Panc1 (cell line): Measurements from ENCODE around the gene AMZ1. TPM values are rescaled to one million over a fixed set of nuclear protein-coding genes. Genes with fewer than 3 reads are reported as not detected.

Source experiments
- ATAC-seq: fragments of 200-7000 bp; cut with Tn5 transposase; 2 replicates; pipeline ENCODE4 v1.9.1; 2020; ENCODE audit warnings: mild to moderate bottlenecking, moderate library complexity
- BruUV-seq: library from RNA; stranded (reverse); fragments of 400-500 nt; replicated peaks from 2 replicates; lab custom pipeline; 2021; lab: Mats Ljungman, UMichigan
- CTCF ChIA-PET: fragments of 300-600 bp; sonication (Branson Sonifier 250); formaldehyde crosslinking; loops from one replicate; lab custom pipeline; 2022; ENCODE audit warnings: antibody characterized with exemption; lab: Charles Lee
- POLR2A ChIA-PET: fragments of 300-600 bp; sonication (Branson Sonifier 250); formaldehyde crosslinking; loops from one replicate; lab custom pipeline; 2022; ENCODE audit warnings: antibody characterized with exemption; lab: Charles Lee
- DNase-seq: peaks from one replicate; pipeline ENCODE4 v3.0.0-alpha.2; 2010; ENCODE audit warnings: low read depth, low spot score
- H3K27ac ChIP-seq: 2 replicates; pipeline ENCODE4 v1.5.1; 2011; ENCODE audit warnings: mild to moderate bottlenecking, low read length, inconsistent platforms
- H3K27me3 ChIP-seq: fragments of 200-500 bp; sonication (Bioruptor generic); 2 replicates; pipeline ENCODE4 v1.6.0; 2014; ENCODE audit warnings: low read length, inconsistent platforms; ENCODE audit not compliant: control insufficient read depth, insufficient read depth
- H3K36me3 ChIP-seq: fragments of 200-500 bp; sonication (Bioruptor generic); 2 replicates; pipeline ENCODE4 v1.5.1; 2014; ENCODE audit warnings: inconsistent platforms, mild to moderate bottlenecking, low read length, moderate library complexity; ENCODE audit not compliant: control insufficient read depth, insufficient read depth
- H3K4me1 ChIP-seq: 2 replicates; pipeline ENCODE4 v1.5.1; 2011; ENCODE audit warnings: inconsistent platforms, mild to moderate bottlenecking, low read length, moderate library complexity; ENCODE audit not compliant: control insufficient read depth, insufficient read depth
- H3K4me3 ChIP-seq, 2 experiments: 2 replicates each; pipeline ENCODE4 v1.5.1; 2011 to 2012; ENCODE audit warnings: low read depth in 2 of 2, low read length in 2 of 2, mild to moderate bottlenecking in 2 of 2, inconsistent platforms in 1 of 2, moderate library complexity in 1 of 2
- H3K9me3 ChIP-seq: fragments of 200-500 bp; sonication (Bioruptor generic); 2 replicates; pipeline ENCODE4 v1.5.1; 2014; ENCODE audit warnings: low read depth, mild to moderate bottlenecking, inconsistent platforms, low read length, moderate library complexity; ENCODE audit not compliant: control insufficient read depth, insufficient read depth
- POLR2AphosphoS5 ChIP-seq: IDR thresholded peaks from 2 replicates; pipeline ENCODE4 v1.6.1; 2012; ENCODE audit warnings: mild to moderate bottlenecking, low read depth, low read length, moderate library complexity
- TCF7L2 ChIP-seq: IDR thresholded peaks from 2 replicates; pipeline ENCODE4 v1.6.1; 2011; ENCODE audit warnings: mild to moderate bottlenecking, low read depth, low read length, inconsistent platforms
- in situ Hi-C: cut with HindIII; loops from 2 replicates; pipeline ENCODE4 v1.10.0; 2016; ENCODE audit warnings: low sequenced_read_pairs, low pct_unique_long_range_greater_than_20kb
- intact Hi-C: fragments of 100-400 bp; cut with micrococcal nuclease; formaldehyde crosslinking; loops from one replicate; pipeline ENCODE4 v1.10.0; 2022; ENCODE audit not compliant: unreplicated experiment
- total RNA-seq: library from RNA; stranded (reverse); gene quantifications from one replicate; pipeline ENCODE4 v1.2.1, GENCODE V29; 2021; ENCODE audit not compliant: unreplicated experiment
- TF ChIP-seq, protein P1 (sequence below): fragments of 450-650 bp; IDR thresholded peaks from 2 replicates; pipeline ENCODE4 v1.5.1; 2017; ENCODE audit warnings: mild to moderate bottlenecking
- TF ChIP-seq, protein P2 (sequence below), 2 experiments: IDR thresholded peaks; 2 replicates each; pipeline ENCODE4 v1.6.1; 2011 to 2012; ENCODE audit warnings: low read depth in 2 of 2, control low read depth in 1 of 2, low read length in 1 of 2, mild to moderate bottlenecking in 1 of 2, moderate library complexity in 1 of 2; ENCODE audit not compliant: insufficient read depth in 1 of 2

AMZ1 gene
- total RNA-seq, 1 experiment from 2014 or later: 0.57 TPM

DNA sequence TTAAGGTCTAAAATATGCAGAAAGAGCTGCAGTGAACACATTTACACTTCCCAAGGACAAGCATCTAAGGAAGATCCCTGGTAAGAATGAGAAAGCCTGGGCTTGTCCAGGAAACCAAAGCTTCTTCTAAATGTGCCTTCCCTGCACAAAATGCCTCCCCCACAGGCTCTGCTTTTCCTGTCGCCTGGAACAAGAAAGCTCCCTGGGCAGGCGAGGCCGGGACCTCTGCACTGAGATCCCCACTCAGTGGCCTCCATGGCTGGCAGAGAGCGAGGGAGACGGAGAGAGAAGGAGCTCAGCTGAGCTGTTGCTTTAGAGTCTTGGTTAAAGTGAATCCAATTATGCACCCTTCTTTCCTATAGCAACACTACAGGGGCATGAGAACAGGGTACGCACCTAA, 75.6 kb downstream of the AMZ1 start:
- Histone ChIP-seq H3K36me3 (no peaks in the 10 kb centered on the region), H3K27me3 (no peaks in the 10 kb centered on the region), H3K4me1 (peaks cover 52% of the 10 kb centered on the region), H3K27ac (peak overlapping the region; percentile 98), H3K9me3 (no peaks in the 10 kb centered on the region), H3K4me3 (no peak overlapping the region)
- TF ChIP-seq, protein P1, sequence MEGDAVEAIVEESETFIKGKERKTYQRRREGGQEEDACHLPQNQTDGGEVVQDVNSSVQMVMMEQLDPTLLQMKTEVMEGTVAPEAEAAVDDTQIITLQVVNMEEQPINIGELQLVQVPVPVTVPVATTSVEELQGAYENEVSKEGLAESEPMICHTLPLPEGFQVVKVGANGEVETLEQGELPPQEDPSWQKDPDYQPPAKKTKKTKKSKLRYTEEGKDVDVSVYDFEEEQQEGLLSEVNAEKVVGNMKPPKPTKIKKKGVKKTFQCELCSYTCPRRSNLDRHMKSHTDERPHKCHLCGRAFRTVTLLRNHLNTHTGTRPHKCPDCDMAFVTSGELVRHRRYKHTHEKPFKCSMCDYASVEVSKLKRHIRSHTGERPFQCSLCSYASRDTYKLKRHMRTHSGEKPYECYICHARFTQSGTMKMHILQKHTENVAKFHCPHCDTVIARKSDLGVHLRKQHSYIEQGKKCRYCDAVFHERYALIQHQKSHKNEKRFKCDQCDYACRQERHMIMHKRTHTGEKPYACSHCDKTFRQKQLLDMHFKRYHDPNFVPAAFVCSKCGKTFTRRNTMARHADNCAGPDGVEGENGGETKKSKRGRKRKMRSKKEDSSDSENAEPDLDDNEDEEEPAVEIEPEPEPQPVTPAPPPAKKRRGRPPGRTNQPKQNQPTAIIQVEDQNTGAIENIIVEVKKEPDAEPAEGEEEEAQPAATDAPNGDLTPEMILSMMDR: no peak
- in situ Hi-C loops: no loop called here
- POLR2A ChIA-PET: interaction anchor here (0.8 to 1.4 kb wide), 2 partner anchors 13 to 38 kb away, joined by 5 to 8 read pairs; no protein-coding TSS in a partner anchor
- DNase-seq: no peak
- BruUV-seq: no TSS peak
- ATAC-seq: no peak
- CTCF ChIA-PET: interaction anchor here (0.6 to 0.9 kb wide), 2 partner anchors 39 to 227 kb away, joined by 3 to 4 read pairs; no protein-coding TSS in a partner anchor
- intact Hi-C loops: no loop called here

DNA sequence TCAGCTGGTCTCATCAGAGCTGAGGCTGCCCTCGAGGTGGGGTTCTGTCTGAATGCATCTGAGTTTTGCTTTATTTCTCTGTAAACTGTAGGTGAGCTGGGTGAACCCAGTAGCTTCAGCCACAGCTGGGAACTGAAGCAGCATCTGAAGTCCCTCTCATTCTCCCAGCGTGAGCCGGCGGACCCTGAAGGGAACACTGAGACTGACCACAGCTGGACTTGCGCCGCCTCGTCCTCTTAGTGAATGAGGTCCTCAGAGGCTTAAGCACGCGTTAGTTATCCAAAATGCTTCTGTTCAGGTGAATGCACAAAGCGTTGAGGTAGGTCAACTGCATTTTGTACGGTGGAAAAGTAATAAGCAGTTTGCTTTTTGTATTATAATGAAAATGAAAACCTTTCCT, 76.6 kb downstream of the AMZ1 start:
- no peaks in the 10 kb centered on the region for H3K9me3 ChIP-seq
- peaks cover 42% of the 10 kb centered on the region for H3K4me1 ChIP-seq
- TF ChIP-seq, protein P2, sequence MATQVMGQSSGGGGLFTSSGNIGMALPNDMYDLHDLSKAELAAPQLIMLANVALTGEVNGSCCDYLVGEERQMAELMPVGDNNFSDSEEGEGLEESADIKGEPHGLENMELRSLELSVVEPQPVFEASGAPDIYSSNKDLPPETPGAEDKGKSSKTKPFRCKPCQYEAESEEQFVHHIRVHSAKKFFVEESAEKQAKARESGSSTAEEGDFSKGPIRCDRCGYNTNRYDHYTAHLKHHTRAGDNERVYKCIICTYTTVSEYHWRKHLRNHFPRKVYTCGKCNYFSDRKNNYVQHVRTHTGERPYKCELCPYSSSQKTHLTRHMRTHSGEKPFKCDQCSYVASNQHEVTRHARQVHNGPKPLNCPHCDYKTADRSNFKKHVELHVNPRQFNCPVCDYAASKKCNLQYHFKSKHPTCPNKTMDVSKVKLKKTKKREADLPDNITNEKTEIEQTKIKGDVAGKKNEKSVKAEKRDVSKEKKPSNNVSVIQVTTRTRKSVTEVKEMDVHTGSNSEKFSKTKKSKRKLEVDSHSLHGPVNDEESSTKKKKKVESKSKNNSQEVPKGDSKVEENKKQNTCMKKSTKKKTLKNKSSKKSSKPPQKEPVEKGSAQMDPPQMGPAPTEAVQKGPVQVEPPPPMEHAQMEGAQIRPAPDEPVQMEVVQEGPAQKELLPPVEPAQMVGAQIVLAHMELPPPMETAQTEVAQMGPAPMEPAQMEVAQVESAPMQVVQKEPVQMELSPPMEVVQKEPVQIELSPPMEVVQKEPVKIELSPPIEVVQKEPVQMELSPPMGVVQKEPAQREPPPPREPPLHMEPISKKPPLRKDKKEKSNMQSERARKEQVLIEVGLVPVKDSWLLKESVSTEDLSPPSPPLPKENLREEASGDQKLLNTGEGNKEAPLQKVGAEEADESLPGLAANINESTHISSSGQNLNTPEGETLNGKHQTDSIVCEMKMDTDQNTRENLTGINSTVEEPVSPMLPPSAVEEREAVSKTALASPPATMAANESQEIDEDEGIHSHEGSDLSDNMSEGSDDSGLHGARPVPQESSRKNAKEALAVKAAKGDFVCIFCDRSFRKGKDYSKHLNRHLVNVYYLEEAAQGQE (IDR thresholded peaks at IDR 0.05; ENCODE audit: insufficient read depth in 1 of 2, low read depth in 2 of 2, low read length in 1 of 2): no peak
- no peak for TF ChIP-seq TCF7L2
- TF ChIP-seq POLR2AphosphoS5: no peak
- intact Hi-C loops: no loop called here
- ChIA-PET CTCF (no interaction called here), POLR2A (no interaction called here)
- H3K4me3 ChIP-seq: no peak overlapping the region
- ATAC-seq: no peak
- no TSS peak for BruUV-seq
- no peak for DNase-seq
- H3K27me3 ChIP-seq: no peaks in the 10 kb centered on the region
- H3K27ac ChIP-seq: peak overlapping the region; percentile 98
- in situ Hi-C loops: no loop called here
- no peaks in the 10 kb centered on the region for H3K36me3 ChIP-seq

Other genes with a start within 250 kb of the AMZ1 start
- gene GRIFIN, start 211.8 kb upstream of the AMZ1 start, total RNA-seq: not detected
- 38.1 TPM for gene LFNG, start 168.4 kb upstream of the AMZ1 start, total RNA-seq
- gene BRAT1, start 132.7 kb upstream of the AMZ1 start, total RNA-seq: 76.9 TPM
- gene IQCE, start 129.2 kb upstream of the AMZ1 start, total RNA-seq: 44.8 TPM
- 278 TPM for gene TTYH3, start 56.2 kb upstream of the AMZ1 start, total RNA-seq
- gene GNA12, start 156.1 kb downstream of the AMZ1 start, total RNA-seq: 139 TPM